22Rv1 (cell line): ENCODE results near the gene SDK1.

Experiments
- ZFX ChIP-seq: fragments of 450-650 bp; IDR thresholded peaks from 2 replicates; pipeline ENCODE4 v1.6.1; 2017; ENCODE audit warnings: antibody characterized with exemption, borderline replicate concordance
- TF ChIP-seq, protein P1 (sequence below): fragments of 450-650 bp; IDR thresholded peaks from 2 replicates; pipeline ENCODE4 v1.5.1; 2017; ENCODE audit warnings: mild to moderate bottlenecking

DNA sequence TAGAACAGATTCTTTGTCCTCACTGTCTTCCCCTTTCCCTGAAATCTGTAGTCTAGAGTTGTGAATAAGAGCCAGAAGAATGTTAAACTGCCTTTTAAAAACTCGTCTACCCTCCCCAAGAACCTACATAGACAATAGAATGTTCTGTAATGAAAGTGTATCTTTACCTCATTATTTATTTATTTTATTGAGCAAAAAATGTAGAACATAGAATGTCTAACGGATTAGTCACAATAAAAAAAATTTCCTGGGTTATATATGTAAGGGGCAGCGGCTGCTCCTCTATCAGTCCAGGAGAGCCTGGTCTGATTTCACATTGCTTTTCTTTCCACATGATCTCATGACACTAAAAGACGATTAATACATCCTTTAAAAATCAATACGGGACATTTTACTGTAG, 135.7 kb downstream of the SDK1 start:
- TF ChIP-seq, protein P1, sequence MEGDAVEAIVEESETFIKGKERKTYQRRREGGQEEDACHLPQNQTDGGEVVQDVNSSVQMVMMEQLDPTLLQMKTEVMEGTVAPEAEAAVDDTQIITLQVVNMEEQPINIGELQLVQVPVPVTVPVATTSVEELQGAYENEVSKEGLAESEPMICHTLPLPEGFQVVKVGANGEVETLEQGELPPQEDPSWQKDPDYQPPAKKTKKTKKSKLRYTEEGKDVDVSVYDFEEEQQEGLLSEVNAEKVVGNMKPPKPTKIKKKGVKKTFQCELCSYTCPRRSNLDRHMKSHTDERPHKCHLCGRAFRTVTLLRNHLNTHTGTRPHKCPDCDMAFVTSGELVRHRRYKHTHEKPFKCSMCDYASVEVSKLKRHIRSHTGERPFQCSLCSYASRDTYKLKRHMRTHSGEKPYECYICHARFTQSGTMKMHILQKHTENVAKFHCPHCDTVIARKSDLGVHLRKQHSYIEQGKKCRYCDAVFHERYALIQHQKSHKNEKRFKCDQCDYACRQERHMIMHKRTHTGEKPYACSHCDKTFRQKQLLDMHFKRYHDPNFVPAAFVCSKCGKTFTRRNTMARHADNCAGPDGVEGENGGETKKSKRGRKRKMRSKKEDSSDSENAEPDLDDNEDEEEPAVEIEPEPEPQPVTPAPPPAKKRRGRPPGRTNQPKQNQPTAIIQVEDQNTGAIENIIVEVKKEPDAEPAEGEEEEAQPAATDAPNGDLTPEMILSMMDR = no peak
- TF ChIP-seq ZFX = no peak
